ENCODE measurements around the gene DHX36. TPM values are rescaled to one million over a fixed set of nuclear protein-coding genes. Genes with fewer than 3 reads are reported as not detected.
A peak's percentile ranks its signal among the peaks of the same experiment; 100 is the strongest.

The DHX36 gene
- total RNA-seq, 1 donor from 2014 or later = 45.0 TPM

DNA sequence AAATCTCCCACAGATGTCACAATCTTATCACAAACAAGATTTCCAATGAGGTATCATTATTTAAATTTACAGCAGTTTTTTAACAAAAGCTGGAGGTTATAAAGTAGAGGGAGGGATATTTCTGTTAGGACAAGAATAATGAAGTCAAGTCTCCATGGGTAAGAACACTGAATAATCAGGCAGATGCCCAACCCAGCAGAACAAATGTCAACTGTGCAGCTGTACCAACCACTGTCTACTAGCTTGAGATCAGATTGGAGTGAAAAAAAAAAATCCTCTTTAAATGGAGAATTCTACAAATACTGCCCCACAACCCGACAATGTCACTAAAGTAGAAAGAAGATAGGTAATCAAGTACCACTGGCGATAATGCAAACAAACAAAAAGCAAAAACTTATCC lies 30.3 kb downstream of the DHX36 start:
- DNase-seq (ENCODE audit: low spot score) = no peak

DNA sequence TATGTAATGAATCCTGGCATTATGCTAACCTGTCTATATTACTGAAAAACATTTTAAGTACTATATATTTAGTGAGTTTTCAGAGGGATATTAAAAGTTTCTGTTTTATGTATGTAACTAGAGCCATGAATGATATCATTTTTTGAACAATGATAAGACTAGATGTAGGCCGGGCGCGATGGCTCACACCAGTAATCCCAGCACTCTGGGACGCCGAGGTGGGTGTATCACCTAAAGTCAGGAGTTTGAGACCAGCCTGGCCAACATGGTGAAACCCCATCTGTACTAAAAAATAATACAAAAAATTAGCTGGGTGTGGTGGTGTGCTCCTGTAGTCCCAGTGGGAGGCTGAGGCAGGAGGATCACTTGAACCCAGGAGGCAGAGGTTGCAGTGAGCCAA lies 34.1 kb downstream of the DHX36 start:
- no peak for DNase-seq (ENCODE audit: low spot score)

DNA sequence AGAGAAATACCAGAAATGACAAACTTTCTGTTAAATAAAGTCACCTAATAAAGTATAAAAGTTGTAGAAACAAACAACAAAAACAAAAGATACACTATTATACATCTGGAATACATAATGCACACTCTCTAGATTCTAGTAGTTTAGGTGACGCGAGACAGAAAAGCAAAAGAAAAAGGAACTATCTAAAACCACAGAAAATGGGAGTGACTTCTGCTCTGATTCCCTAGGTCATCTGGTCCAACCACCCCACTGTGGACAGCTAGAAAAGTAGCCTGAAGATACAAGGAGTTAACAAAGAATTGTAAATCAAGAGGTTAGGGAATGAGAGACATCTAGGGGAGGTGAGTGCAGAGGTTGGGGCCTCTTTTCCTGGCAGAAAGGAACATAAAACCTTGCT lies 39.1 kb downstream of the DHX36 start:
- DNase-seq (ENCODE audit: low spot score) = no peak

DNA sequence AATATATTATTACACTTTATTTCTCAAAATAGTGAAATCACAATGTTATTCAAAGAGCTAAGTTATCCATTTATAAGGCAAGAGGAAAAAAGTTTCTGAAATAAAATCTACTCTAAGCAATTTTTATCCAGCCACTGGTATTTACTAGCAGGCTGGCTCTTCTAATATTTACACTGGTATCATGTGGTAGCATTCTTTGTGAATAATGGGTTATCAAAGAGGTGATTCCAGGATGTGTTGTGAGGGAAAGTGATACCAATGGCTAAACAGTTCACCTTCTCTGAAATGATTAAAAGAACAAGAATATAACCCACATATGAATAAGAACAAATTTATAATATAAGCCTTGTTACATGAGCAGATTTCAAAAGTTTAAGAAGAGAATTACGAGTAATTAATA lies 44.1 kb downstream of the DHX36 start:
- no peak for DNase-seq (ENCODE audit: low spot score)

DNA sequence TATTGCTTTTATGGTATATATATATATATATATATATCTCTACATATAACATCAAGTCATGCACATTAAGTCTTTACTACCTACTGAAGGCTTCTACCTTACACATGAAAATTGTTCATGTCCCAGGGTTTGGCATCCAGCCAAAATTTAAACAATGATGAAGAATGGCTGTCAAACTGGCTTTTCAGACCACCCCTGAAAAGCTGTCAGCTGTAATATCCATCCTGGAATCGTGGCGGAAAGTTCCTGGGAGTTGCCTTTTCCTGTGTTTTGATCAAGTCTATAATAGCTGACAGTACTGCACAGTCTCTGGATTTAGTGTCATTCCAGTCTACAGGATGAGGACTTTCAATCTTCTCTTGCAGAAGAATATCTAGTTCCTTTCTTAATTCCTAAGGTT lies 48.3 kb downstream of the DHX36 start:
- no peak for DNase-seq (ENCODE audit: low spot score)

DNA sequence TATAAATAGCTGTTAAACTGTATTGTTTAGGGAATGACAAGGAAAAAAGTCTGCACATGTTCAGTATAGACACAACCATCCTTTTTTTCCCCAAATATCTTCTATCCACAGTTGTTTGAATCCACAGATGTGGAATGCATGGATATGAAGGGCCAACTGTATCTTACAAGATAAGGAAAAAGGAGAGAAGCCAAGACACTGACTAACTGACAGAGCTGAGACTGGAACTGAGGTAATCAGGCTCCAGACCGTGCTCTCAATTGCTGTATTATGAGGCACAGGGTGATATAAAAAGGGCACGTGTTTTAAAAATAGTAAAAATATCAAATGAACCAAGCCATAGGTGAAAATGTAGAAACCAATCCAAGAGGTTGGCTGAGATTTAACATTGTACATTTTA lies 49.0 kb downstream of the DHX36 start:
- peak; percentile 86 for DNase-seq (ENCODE audit: low spot score)

DNA sequence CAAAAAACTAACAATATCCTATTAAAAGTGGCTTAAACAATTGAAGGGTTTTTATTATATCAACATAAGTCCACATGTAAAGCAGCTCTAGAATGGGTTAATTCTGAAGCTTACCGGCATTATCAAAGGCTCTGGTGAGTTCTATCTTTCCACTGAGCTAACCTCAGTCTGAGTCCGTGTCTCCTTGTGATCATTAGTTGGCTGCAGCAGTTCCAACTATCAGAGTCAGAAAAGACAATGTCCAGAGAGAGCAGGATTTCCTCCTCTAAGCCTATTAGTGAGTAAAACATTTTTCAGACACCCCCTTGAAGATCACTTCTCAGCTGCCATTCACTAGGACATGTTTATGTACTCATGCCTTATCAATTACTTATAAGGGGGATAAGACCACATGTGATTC lies 49.9 kb downstream of the DHX36 start:
- DNase-seq (ENCODE audit: low spot score) = peak; percentile 90

DNA sequence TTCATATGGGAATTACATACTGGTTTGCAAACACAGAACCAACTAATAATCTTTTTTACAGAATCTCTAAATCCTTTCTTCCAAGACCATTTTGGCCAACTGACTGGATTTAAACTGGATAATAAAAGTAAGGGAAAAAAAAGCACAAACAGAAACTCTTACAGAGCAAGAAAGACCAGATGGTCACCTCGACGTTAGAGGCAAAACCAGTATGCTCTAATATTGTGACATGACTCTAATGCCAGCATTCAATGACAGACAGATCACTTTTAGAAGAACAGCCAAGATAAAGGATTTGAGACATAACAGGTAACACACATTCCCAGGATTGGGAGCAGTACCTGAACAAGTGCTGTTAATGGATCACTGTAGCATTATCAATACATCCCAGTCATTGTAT lies 50.9 kb downstream of the DHX36 start:
- peak; percentile 24 for DNase-seq (ENCODE audit: low spot score)

DNA sequence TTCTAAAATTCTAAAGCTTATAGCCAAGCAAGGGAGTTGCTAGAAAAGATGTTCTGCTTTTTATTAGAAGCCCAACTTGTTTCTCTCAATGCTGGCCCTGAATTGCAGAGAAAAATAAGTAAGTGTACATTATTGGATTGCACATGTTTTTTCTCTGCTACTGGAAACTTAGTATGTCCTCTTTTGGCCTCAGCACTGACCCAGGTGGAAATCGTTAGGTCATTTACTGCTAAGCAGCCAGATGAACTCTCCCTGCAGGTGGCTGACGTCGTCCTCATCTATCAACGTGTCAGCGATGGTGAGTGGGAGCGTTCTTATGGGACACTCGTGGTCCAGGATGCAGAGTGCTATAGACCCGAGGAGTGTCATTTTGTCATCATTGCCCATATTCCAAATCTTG lies 69.8 kb downstream of the DHX36 start:
- DNase-seq (ENCODE audit: low spot score) = no peak

DNA sequence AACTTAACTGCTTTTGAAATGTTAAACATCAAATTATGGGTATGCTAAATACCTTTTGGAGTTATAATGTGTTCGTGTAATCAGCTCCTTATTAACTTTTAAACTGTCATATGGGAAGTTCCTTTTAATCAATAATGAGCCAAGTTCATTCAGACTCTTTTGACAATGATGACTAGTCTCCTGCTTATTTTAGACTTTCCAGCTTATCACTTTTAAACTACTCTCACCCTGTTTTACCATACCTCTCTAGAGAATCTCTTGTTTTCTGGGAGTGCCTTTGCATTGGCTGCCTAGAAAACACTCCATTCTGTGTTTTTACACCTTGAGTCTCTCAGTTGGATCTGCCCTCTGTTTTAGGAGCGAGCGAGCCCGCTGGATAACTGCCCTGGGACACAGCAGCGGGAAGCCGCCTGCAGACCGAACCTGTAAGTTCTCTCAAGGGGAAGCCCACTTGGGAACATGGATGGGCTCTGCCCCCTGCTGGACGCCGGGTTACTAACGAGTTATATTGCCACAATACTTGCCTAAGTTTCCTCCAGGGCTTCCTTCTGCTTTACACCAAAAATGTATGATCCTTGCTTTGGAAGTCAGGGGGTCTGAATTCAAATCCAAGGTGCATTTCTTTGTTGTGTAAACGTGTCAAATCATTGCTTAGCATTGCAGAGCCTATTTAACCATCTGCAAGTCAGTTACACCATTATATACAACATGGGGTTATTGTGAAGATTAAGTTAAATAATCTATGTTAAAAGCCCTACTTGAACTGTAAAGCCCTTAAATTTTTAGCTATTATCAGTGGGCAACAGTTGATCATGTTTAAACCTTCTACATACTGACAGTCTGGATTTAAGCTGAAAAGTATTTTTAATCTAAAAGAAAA lies 71.3 kb downstream of the DHX36 start:
- DNase-seq (ENCODE audit: low spot score) = peak; percentile 93

DNA sequence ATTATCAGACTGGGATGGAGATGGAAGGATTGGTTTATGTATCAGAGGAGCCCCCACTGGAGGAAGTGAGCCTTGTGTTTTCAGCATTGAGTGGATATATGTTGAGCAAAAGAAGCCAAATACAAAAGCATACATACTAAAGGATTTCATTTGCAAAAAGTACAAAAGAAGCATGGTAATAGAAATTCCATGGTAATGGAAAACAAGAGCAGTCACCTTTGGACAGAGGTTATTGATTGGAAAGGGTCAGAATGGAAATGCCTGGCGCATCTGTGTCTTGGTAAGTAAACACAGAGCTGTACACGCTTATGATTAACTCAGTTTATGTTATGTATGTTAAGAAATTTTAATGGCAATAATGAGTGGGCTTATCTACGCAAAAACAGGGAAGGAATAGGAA lies 72.7 kb downstream of the DHX36 start:
- no peak for DNase-seq (ENCODE audit: low spot score)

DNA sequence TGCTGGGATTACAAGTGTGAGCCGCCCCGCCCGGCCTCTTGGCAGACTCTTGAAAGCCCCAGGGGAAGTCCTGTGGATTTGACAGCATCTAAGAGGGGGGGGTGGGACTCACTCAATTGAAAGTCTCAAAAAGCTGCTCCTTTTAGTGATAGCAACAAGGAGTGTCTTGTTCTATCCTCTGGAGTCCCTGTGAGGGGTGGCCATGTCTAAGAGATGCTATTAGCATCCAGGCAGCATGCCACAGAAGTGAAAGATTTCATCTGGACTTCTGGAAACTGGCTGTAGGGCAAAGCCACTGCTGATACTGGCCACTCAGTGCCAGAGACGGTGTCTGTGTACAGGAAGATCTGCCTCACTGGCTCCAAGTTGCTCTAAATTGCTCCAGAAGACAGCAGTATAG lies 74.0 kb downstream of the DHX36 start:
- DNase-seq (ENCODE audit: low spot score) = no peak

DNA sequence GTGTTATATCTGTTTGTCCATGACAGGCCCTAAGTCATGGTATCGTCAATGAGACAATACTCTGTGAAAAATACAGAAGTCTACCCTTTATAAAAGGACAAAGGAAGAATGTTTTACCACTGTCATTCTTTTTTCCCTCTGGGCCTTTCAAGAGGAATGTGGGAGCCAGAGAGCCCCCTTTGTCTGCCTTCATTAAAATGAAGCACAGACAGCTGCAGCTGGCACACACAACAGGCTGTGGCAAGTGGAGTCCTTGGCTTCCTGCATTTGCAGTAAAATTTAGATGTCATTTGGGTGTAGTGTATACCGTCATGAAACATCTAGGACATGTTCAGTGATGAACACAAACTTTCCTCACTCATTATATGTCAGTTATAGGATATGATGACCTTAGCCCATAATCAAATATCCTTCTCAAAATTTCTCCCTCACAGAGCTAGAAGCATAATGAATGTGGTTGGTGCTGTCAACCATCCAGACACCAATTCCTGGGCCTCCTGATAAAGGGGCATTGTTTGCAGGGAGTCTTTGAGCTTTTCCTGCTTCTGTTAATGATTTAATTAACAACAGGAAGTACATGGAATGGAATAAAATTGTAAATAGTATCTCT lies 76.4 kb downstream of the DHX36 start:
- no peak for DNase-seq (ENCODE audit: low spot score)

DNA sequence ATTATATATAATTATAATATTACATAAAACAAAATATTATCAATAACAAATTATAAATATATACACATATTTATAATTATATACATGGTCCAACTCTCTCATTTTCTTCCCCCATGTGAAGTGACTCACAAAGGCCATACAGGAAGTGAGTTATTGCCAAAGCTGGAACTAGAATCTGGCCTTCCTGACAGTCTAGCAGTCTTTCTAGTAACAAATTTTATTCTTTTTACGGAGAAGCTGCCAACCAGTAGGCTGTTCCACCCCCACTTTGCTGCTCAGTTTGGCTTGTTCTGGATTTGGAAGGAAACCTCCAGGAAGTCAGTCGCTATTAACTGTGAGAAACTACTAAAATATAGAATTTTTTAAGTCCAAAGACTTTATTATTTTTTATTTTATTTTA lies 79.6 kb downstream of the DHX36 start:
- DNase-seq (ENCODE audit: low spot score) = no peak

DNA sequence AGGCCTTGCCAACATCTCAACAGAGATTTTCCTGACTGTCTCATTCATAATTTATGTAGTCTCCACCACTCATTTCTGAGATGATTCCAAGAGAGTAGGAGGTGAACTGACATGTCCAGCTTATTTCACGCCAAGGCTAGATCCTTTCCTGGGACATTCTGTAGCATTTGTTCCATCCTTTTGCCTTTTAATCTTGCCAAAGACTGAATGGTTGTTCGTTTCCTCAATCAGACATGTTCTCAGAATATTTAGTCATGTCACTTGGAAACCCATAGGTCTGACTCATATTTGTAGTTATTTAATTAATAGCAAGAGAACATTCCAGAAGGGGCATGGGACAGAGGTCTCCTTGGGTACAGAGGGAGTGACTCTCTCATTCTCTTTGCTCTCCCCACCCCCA lies 80.9 kb downstream of the DHX36 start:
- DNase-seq (ENCODE audit: low spot score) = no peak

DNA sequence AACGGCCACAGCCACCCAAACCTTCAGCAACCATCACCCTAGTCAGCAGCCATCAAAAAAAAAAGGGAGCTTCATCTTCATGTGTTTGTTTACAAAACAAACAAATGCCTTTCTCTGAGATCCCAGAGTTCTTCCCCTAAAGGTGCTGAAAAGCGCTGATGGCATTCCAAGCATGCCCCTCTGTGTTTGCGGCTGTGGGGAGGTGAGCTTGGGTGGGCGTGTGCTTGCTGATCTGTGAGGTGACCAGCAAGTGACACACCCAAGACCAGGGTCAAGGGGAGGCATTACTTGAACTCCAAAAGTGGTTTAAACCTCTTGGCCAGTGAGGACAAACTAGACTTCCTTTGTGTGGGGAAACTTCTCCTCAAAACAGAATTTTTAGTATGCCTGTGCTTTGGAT lies 81.5 kb downstream of the DHX36 start:
- no peak for DNase-seq (ENCODE audit: low spot score)

DNA sequence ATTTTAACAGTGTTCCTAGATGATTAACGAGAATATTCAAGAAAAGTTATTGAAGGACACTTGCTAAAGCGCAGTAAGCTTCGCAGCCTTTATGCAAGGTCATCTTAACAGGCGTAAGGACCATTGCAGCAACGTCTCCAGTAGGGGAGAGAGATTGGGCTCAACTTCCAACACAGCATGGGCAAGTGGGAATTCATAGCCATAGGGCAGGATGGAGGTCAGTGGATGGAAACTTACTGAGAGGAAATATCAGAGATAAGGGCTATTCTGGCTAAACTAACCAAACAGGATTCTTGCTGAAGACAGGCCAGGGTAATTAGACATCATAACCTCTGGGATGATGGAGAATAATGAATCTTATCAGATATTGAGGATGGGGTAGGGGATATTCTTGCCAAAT lies 82.8 kb downstream of the DHX36 start:
- no peak for DNase-seq (ENCODE audit: low spot score)

DNA sequence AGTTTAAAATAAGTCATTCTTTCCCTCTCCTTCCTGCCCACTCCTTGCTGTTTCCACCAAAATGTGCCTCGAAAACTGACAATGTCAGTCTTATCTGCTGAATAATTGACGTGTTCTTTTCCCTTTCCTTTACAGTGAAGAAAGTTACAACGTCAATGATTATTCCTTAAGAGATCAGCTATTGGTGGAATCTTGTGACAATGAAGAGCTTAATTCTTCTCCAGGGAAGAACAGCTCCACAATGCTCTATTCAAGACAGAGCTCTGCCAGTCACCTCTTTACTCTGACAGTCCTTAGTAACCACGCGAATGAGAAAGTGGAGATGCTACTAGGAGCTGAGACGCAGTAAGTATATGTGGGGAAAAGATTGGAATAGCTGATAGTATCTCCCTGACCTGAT lies 84.1 kb downstream of the DHX36 start:
- no peak for DNase-seq (ENCODE audit: low spot score)

DNA sequence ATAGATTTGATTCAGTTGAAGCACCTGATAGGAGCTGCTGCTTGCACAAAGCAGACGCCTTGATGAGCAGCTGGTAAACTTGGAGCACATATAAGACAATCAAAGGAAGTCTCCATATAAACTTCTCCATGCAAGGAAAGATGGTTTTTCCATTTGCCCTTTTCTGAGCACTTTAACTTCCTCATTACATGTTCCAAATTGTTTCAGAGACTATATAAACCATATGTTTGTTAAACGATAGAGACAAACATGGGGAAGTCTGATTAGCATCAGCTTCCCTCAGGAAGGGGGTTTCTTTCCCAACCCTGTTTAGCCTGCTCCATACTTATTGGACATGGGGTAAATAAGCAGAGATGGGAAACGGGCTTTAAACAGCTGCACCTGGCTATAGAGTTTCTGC lies 88.0 kb downstream of the DHX36 start:
- DNase-seq (ENCODE audit: low spot score) = no peak

DNA sequence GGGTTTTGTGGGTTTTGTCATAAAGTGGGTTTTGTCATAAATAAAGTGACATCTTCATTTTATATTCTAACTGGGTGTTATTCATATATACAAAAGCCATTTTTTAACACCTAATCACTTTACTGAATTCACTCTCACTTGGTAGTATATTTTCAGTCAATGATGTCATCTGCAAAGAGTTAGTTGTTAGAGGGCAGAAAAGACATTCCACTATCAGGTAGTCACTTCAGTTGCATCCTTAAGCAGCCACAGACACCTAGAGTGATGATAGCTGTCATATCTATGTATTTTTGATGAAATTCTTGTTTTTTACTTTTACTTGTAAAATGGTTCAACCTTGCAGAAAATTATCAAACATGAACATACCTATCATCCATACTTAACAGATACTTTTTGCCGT lies 89.0 kb downstream of the DHX36 start:
- DNase-seq (ENCODE audit: low spot score) = no peak

DNA sequence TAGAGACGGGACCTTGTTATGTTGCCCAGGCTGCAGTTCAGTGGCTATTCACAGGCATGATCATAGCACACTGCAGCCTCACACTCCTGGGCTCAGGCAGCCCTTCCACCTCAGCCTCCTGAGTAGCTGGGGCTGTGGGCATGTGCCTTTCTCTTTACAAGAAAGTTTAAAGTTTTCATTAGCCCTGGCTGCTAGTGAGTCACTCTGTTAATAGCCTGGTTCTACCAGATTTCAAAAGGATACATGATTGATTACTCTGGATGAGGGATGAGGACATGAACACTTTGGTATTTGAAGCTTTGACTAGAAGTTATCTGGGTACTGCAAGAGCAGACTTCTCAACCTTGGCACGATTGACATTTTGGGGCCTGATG lies 95.1 kb downstream of the DHX36 start:
- no peak for DNase-seq (ENCODE audit: low spot score)

DNA sequence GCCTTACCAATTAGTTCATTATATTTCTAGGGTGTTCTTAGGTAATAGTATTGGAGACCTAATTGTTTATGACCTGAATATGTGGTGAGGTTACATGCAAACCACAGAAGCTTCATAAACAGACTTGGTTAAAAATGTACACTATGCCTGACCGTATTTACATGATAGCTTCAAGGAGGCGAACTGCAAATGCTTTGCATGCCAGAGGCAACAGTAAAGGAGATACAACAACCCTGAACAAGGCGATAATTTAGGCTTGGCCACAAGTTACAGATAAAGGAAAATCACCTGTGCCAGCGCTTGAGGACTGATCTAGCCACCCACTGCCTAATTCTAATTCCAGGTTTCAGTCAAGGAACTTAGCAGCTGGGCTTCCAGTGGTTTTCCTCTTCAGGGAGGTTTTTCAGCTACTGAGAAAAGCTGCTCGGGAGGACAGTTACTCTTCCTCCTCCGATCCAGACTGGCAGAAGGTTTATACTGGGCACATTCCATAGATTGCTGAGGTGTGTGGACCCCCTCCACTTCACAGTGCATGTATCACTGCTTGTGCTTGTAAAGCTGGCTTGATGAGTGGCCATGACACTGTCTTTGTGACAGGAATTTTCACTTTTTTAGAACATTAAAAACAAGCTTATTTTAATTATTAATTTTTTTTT lies 95.6 kb downstream of the DHX36 start:
- no peak for DNase-seq (ENCODE audit: low spot score)

DNA sequence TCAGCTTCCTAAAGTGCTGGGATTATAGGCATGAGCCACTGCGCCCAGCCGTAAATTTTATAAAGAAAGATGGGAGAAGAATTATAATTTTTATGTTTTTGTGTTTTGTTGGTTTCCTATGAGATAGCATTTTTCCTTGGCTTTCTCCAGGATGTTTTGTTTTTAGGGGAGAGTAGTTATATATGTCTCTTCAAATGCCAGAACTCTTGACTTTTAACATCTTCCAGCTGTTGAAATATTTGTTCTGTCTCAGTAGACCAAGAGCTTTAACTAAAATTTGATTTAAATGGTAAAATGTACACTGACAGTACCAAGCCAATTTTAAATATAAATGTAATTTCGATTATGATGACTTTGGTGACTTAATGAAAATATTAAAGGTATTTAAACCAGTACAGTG lies 96.8 kb downstream of the DHX36 start:
- DNase-seq (ENCODE audit: low spot score) = no peak
